HCT116 (cell line): ENCODE measurements around the gene FRMD4B. TPM values are rescaled to one million over a fixed set of nuclear protein-coding genes. Genes with fewer than 3 reads are reported as not detected.

Experiments used
- ATAC-seq: fragments of 200-7000 bp; cut with Tn5 transposase; 2 replicates; pipeline ENCODE4 v1.9.1; 2020; ENCODE audit warnings: mild to moderate bottlenecking, moderate library complexity
- BruUV-seq: library from RNA; stranded (reverse); fragments of 400-500 nt; replicated peaks from 2 replicates; lab custom pipeline; 2021; lab: Mats Ljungman, UMichigan
- CTCF ChIA-PET: fragments of 300-600 bp; sonication (Branson Sonifier 250); formaldehyde crosslinking; loops from one replicate; lab custom pipeline; 2021; ENCODE audit warnings: antibody characterized with exemption; lab: Charles Lee
- POLR2A ChIA-PET: fragments of 300-600, 350-600 bp; sonication (Branson Sonifier 250); formaldehyde crosslinking; loops from one replicate; lab custom pipeline; 2021; ENCODE audit warnings: antibody characterized with exemption; lab: Charles Lee
- RAD21 ChIA-PET, 2 experiments: fragments of 300-600 bp; sonication (Branson Sonifier 250); formaldehyde crosslinking; loops; one replicate each; lab custom pipeline; 2023; ENCODE audit warnings: low total read pairs in 2 of 2; ENCODE audit not compliant: uncharacterized antibody in 2 of 2, unreplicated experiment in 2 of 2, low non-redundant PET in 1 of 2; lab: Charles Lee
- DNase-seq: peaks from one replicate; pipeline ENCODE4 v3.0.0-alpha.2; 2010; ENCODE audit warnings: low read depth, low spot score
- H2AFZ ChIP-seq: fragments of 200-600 bp; shearing (Covaris generic), sonication (generic); 2 replicates; pipeline ENCODE4 v1.6.1; 2017; ENCODE audit warnings: low read depth, mixed run types, mixed read lengths, antibody characterized with exemption, low read length; ENCODE audit not compliant: poor library complexity, severe bottlenecking
- H3K27ac ChIP-seq: 2 replicates; pipeline ENCODE4 v1.5.1; 2012; ENCODE audit warnings: low read depth, low read length
- H3K27me3 ChIP-seq: fragments of 200-600 bp; sonication (generic); 2 replicates; pipeline ENCODE4 v1.6.1; 2016; ENCODE audit warnings: mixed run types, low read length, mixed read lengths; ENCODE audit not compliant: insufficient read depth
- H3K36me3 ChIP-seq, 2 experiments: fragments of 200-500 bp in 1 of 2; fragments of 200-600 bp in 1 of 2; sonication (Bioruptor generic) in 1 of 2; sonication (generic) in 1 of 2; 2 replicates each; pipeline versions ENCODE4 v1.5.1 to v1.6.1; 2014 to 2016; ENCODE audit warnings: low read length in 2 of 2, inconsistent platforms in 1 of 2, mixed read lengths in 1 of 2, mixed run types in 1 of 2; ENCODE audit not compliant: insufficient read depth in 2 of 2, control insufficient read depth in 1 of 2
- H3K4me1 ChIP-seq, 2 experiments: fragments of 200-600 bp in 1 of 2; sonication (generic) in 1 of 2; 2 replicates each; pipeline versions ENCODE4 v1.5.1 to v1.6.1; 2012 to 2017; ENCODE audit warnings: low read length in 2 of 2, inconsistent platforms in 1 of 2, mild to moderate bottlenecking in 1 of 2, mixed read lengths in 1 of 2, mixed run types in 1 of 2, moderate library complexity in 1 of 2; ENCODE audit not compliant: insufficient read depth in 2 of 2, control insufficient read depth in 1 of 2
- H3K4me2 ChIP-seq: fragments of 200-600 bp; sonication (generic); 2 replicates; pipeline ENCODE4 v1.6.1; 2017; ENCODE audit warnings: mixed run types, low read length, mixed read lengths
- H3K4me3 ChIP-seq, 2 experiments: fragments of 200-600 bp in 1 of 2; sonication (generic) in 1 of 2; replicated peaks in 1 of 2; 2 replicates each; pipeline ENCODE4 v1.5.1; 2011 to 2016; ENCODE audit warnings: low read length in 2 of 2, control low read depth in 1 of 2, low read depth in 1 of 2, mild to moderate bottlenecking in 1 of 2, mixed read lengths in 1 of 2, mixed run types in 1 of 2
- H3K79me2 ChIP-seq: fragments of 200-600 bp; sonication (generic); 2 replicates; pipeline ENCODE4 v1.6.1; 2017; ENCODE audit warnings: mild to moderate bottlenecking, mixed run types, low read length, moderate library complexity, mixed read lengths; ENCODE audit not compliant: insufficient read depth
- H3K9ac ChIP-seq: fragments of 200-600 bp; sonication (generic); 2 replicates; pipeline ENCODE4 v1.6.1; 2016; ENCODE audit warnings: low read length, mixed read lengths
- H3K9me2 ChIP-seq: fragments of 200-600 bp; sonication (generic), shearing (Covaris generic); 2 replicates; pipeline ENCODE4 v1.6.1; 2017; ENCODE audit warnings: mixed run types, mild to moderate bottlenecking, moderate library complexity; ENCODE audit not compliant: insufficient read depth
- H3K9me3 ChIP-seq, 2 experiments: fragments of 200-500 bp in 1 of 2; fragments of 200-600 bp in 1 of 2; sonication (Bioruptor generic) in 1 of 2; sonication (generic) in 1 of 2; 2 replicates each; pipeline ENCODE4 v1.6.1; 2014 to 2017; ENCODE audit warnings: low read length in 2 of 2, mixed read lengths in 2 of 2, inconsistent platforms in 1 of 2, low read depth in 1 of 2, mild to moderate bottlenecking in 1 of 2, mixed run types in 1 of 2, moderate library complexity in 1 of 2; ENCODE audit not compliant: control insufficient read depth in 1 of 2, insufficient read depth in 1 of 2
- H4K20me1 ChIP-seq: fragments of 200-600 bp; sonication (generic), shearing (Covaris generic); 2 replicates; pipeline ENCODE4 v1.6.1; 2017; ENCODE audit warnings: mixed run types, mild to moderate bottlenecking, moderate library complexity; ENCODE audit not compliant: insufficient read depth
- CEBPB ChIP-seq: IDR thresholded peaks from 2 replicates; pipeline ENCODE4 v1.6.1; 2012; ENCODE audit warnings: low read depth
- ELF1 ChIP-seq: IDR thresholded peaks from 2 replicates; pipeline ENCODE4 v1.6.1; 2012; ENCODE audit warnings: low read depth, borderline replicate concordance
- EZH2 ChIP-seq: fragments of 200-600 bp; sonication (generic); IDR thresholded peaks from 2 replicates; pipeline ENCODE4 v1.6.1; 2017; ENCODE audit warnings: antibody characterized with exemption, mixed run types
- POLR2A ChIP-seq: IDR thresholded peaks from 2 replicates; pipeline ENCODE4 v1.7.0; 2011; ENCODE audit warnings: borderline replicate concordance; ENCODE audit not compliant: insufficient read depth, insufficient read length; ENCODE audit errors: extremely low read depth
- RAD21 ChIP-seq: IDR thresholded peaks from 2 replicates; pipeline ENCODE4 v1.6.1; 2012; ENCODE audit warnings: low read depth, mild to moderate bottlenecking
- SIN3A ChIP-seq: IDR thresholded peaks from 2 replicates; pipeline ENCODE4 v1.6.1; 2012; ENCODE audit warnings: low read depth
- SP1 ChIP-seq: IDR thresholded peaks from 2 replicates; pipeline ENCODE4 v1.6.1; 2012; ENCODE audit warnings: low read depth
- ZNF274 ChIP-seq: fragments of 200-500 bp; sonication (Bioruptor generic); IDR thresholded peaks from 2 replicates; pipeline ENCODE4 v1.6.1; 2014; ENCODE audit warnings: mild to moderate bottlenecking, low read depth, low read length, inconsistent platforms
- intact Hi-C: fragments of 100-400 bp; cut with micrococcal nuclease; formaldehyde crosslinking; loops from 2 replicates; pipeline ENCODE4 v1.10.0; 2022
- total RNA-seq: library from RNA; stranded (reverse); gene quantifications from one replicate; pipeline ENCODE4 v1.2.1, GENCODE V29; 2021; ENCODE audit not compliant: unreplicated experiment
- TF ChIP-seq, protein P1 (sequence below): IDR thresholded peaks from 2 replicates; pipeline ENCODE4 v1.6.1; 2012; ENCODE audit warnings: low read depth

The FRMD4B gene
- total RNA-seq, 1 experiment from 2014 or later, result 2.0 TPM

DNA sequence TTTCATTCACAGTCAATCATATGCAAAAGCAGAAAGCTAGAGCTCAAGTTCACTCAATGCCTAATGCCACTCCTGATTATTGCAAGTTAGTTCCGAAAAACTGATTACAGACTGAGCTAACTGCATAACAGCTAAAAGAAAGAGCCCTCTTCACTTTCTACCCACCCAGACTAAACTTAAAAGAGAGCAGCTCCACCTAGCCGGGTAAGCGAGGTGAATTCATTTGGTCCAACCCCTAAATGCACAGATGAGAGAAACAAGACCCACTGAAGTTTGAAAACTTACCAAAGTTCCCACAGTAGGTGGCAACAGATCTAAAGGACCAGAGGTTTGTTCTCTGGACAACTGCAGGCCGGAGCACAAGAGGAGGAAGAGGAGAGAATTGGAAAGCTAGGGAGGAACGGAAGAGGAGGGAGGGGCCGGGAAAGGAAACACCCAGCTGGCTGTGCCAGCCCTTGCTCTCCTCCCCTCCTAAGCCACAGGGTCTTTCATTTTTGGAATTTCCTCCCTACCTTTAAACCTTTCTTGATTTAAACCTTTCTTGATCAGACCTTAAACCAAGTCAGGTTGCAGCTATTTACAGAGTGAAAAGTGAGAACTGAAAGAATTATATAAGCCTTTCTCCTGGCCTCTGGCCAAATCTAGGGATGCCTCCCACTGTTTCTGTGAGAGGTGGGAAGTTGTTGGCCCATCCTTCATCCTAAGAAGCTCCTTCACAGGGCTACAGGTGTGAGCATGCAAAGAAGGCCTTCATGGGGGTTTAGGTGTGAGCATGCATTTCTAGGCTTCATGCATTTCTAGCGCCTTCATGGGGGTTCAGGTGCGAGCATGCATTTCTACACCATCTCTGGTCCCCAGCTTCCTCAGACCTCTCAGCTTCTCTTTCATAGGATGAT is 148.8 kb downstream of the FRMD4B start:
- Histone ChIP-seq H2AFZ (peak overlapping the region; percentile 76), H3K4me2 (peak overlapping the region; percentile 69), H3K4me1 (peaks cover 19 to 23% of the 10 kb centered on the region in 2 experiments), H3K9me2 (no peaks in the 10 kb centered on the region), H3K27me3 (no peaks in the 10 kb centered on the region), H3K9ac (no peak overlapping the region), H3K27ac (no peak overlapping the region), H3K9me3 (no peaks in the 10 kb centered on the region), H3K79me2 (no peaks in the 10 kb centered on the region), H3K4me3 (peak overlapping the region; percentile 38 to 42), H4K20me1 (no peaks in the 10 kb centered on the region), H3K36me3 (no peaks in the 10 kb centered on the region)
- DNase-seq, result no peak
- CTCF ChIA-PET, result interaction anchor here (0.9 to 1.6 kb wide), 3 partner anchors 54 to 116 kb away, joined by 3 to 5 read pairs (median 4); no protein-coding TSS in a partner anchor
- intact Hi-C loops, result no loop called here
- POLR2A ChIA-PET, result interaction anchor here (1.8 kb wide), 1 partner anchor 13 kb away, joined by 4 read pairs; no protein-coding TSS in a partner anchor
- ATAC-seq, result peak; percentile 74
- no TSS peak for BruUV-seq
- RAD21 ChIA-PET, result interaction anchor here in 1 of 2 experiments (1.1 kb wide), 1 partner anchor 19 kb away, joined by 3 read pairs; no protein-coding TSS in a partner anchor
- TF ChIP-seq RAD21, result peak; percentile 47; the same call in 1 of the 2 replicates
- TF ChIP-seq CEBPB, result no peak

DNA sequence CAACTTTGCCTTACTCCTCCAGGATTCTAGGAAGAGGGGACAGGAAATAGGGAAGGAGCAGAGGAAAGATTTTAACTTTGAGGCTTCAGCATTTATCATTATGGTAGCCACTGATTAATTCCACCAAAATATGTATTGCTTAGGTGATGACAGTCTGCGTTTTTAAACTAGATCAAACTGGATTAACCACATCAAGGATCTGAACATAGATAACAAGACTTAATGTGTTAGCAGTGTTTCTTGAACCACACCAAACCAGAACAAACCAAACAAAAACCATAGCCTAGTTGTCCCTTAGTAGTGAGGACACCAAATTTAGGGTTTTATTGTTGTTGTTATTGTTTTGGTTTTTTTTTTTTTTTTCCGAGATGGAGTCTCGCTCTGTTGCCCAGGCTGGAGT is 150.0 kb downstream of the FRMD4B start:
- no TSS peak for BruUV-seq
- RAD21 ChIA-PET, result no interaction called here
- ATAC-seq, result no peak
- Histone ChIP-seq H3K9me3 (no peaks in the 10 kb centered on the region), H3K9ac (no peak overlapping the region), H3K4me3 (no peak overlapping the region), H3K27me3 (no peaks in the 10 kb centered on the region), H2AFZ (no peak overlapping the region), H3K9me2 (no peaks in the 10 kb centered on the region), H3K36me3 (no peaks in the 10 kb centered on the region), H3K4me1 (peaks cover 26 to 33% of the 10 kb centered on the region in 2 experiments), H4K20me1 (no peaks in the 10 kb centered on the region)
- POLR2A ChIA-PET, result interaction anchor here (0.8 kb wide), 1 partner anchor 8 kb away, joined by 3 read pairs; no protein-coding TSS in a partner anchor
- intact Hi-C loops, result no loop called here
- TF ChIP-seq, protein P1, sequence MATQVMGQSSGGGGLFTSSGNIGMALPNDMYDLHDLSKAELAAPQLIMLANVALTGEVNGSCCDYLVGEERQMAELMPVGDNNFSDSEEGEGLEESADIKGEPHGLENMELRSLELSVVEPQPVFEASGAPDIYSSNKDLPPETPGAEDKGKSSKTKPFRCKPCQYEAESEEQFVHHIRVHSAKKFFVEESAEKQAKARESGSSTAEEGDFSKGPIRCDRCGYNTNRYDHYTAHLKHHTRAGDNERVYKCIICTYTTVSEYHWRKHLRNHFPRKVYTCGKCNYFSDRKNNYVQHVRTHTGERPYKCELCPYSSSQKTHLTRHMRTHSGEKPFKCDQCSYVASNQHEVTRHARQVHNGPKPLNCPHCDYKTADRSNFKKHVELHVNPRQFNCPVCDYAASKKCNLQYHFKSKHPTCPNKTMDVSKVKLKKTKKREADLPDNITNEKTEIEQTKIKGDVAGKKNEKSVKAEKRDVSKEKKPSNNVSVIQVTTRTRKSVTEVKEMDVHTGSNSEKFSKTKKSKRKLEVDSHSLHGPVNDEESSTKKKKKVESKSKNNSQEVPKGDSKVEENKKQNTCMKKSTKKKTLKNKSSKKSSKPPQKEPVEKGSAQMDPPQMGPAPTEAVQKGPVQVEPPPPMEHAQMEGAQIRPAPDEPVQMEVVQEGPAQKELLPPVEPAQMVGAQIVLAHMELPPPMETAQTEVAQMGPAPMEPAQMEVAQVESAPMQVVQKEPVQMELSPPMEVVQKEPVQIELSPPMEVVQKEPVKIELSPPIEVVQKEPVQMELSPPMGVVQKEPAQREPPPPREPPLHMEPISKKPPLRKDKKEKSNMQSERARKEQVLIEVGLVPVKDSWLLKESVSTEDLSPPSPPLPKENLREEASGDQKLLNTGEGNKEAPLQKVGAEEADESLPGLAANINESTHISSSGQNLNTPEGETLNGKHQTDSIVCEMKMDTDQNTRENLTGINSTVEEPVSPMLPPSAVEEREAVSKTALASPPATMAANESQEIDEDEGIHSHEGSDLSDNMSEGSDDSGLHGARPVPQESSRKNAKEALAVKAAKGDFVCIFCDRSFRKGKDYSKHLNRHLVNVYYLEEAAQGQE, result no peak
- TF ChIP-seq EZH2, result no peak
- TF ChIP-seq POLR2A, result no peak
- no peak for TF ChIP-seq SIN3A
- TF ChIP-seq SP1, result no peak
- TF ChIP-seq ZNF274, result no peak
- TF ChIP-seq ELF1, result no peak
- TF ChIP-seq, all 23 proteins: peak for 0
- CTCF ChIA-PET, result interaction anchor here (0.9 to 1.6 kb wide), 2 partner anchors 53 to 115 kb away, joined by 3 to 4 read pairs; no protein-coding TSS in a partner anchor
- H3K4me2 ChIP-seq, result peak overlapping the region; percentile 58
- no peak for DNase-seq
- no peaks in the 10 kb centered on the region for H3K79me2 ChIP-seq
- no peak overlapping the region for H3K27ac ChIP-seq
